ENCODE measurements around the gene ZP3.
"Not testable (repeated sequence)": the region's sequence is repeated elsewhere in the genome, so short reads cannot be mapped to it uniquely, and the experiment has no call there.

The ZP3 gene

GRCh38 chr7:76403780-76404494 lies 20.8 kb upstream of the ZP3 start:
- DNase-seq (ENCODE audit: low read depth in 3 of 3), result no peak

GRCh38 chr7:76405738-76406137 lies 19.0 kb upstream of the ZP3 start:
- no peak for DNase-seq (ENCODE audit: low read depth in 3 of 3)

- DNase-seq (ENCODE audit: low read depth in 3 of 3), result no peak
Observed at GRCh38 chr7:76407718-76408117, 17.0 kb upstream of the ZP3 start.

- no peak for DNase-seq (ENCODE audit: low read depth in 3 of 3)
Observed at GRCh38 chr7:76408121-76408560, 16.6 kb upstream of the ZP3 start.

- DNase-seq (ENCODE audit: low read depth in 3 of 3), result no peak
Observed at GRCh38 chr7:76409537-76409936, 15.2 kb upstream of the ZP3 start, which contains the start of gene SSC4D. TSS of gene SSC4D (minus strand) at chr7:76409697. CDS start at chr7:76404439, 5,258 bp downstream.

GRCh38 chr7:76411626-76412025 lies 13.1 kb upstream of the ZP3 start:
- DNase-seq (ENCODE audit: low read depth in 3 of 3), result no peak

- DNase-seq (ENCODE audit: low read depth in 3 of 3), result no peak
Observed at GRCh38 chr7:76412249-76412648, 12.5 kb upstream of the ZP3 start.

GRCh38 chr7:76417654-76418310 lies 7.0 kb upstream of the ZP3 start:
- DNase-seq (ENCODE audit: low read depth in 3 of 3), result not testable (repeated sequence)

GRCh38 chr7:76421097-76421496 lies 3.7 kb upstream of the ZP3 start:
- not testable (repeated sequence) for DNase-seq (ENCODE audit: low read depth in 3 of 3)

GRCh38 chr7:76423666-76424412 lies 911 bp upstream of the ZP3 start:
- DNase-seq (ENCODE audit: low read depth in 3 of 3), result no peak

- no peak for DNase-seq (ENCODE audit: low read depth in 3 of 3)
Observed at GRCh38 chr7:76425156-76425555, 406 bp downstream of the ZP3 start.

GRCh38 chr7:76425558-76425957 lies 808 bp downstream of the ZP3 start:
- DNase-seq (ENCODE audit: low read depth in 3 of 3), result not testable (repeated sequence)

GRCh38 chr7:76426246-76426645 lies 1.5 kb downstream of the ZP3 start:
- DNase-seq (ENCODE audit: low read depth in 3 of 3), result no peak

GRCh38 chr7:76427635-76428034 lies 2.9 kb downstream of the ZP3 start:
- DNase-seq (ENCODE audit: low read depth in 3 of 3), result no peak

- DNase-seq (ENCODE audit: low read depth in 3 of 3), result no peak
Observed at GRCh38 chr7:76428149-76428823, 3.5 kb downstream of the ZP3 start.

GRCh38 chr7:76428868-76429805 lies 4.4 kb downstream of the ZP3 start:
- no peak for DNase-seq (ENCODE audit: low read depth in 3 of 3)

GRCh38 chr7:76430211-76430610 lies 5.5 kb downstream of the ZP3 start:
- DNase-seq (ENCODE audit: low read depth in 3 of 3), result no peak

- DNase-seq (ENCODE audit: low read depth in 3 of 3), result no peak
Observed at GRCh38 chr7:76430836-76431235, 6.1 kb downstream of the ZP3 start.

GRCh38 chr7:76437873-76438272 lies 13.1 kb downstream of the ZP3 start:
- DNase-seq (ENCODE audit: low read depth in 3 of 3), result peak; percentile 21 to 33 (median 33)

GRCh38 chr7:76439120-76439888 lies 14.6 kb downstream of the ZP3 start:
- DNase-seq (ENCODE audit: low read depth in 3 of 3), result not testable (repeated sequence)
